H9 (cell line): ENCODE measurements around the gene CENPQ. TPM values are rescaled to one million over a fixed set of nuclear protein-coding genes. Genes with fewer than 3 reads are reported as not detected.

ENCODE experiments used
- DNase-seq: peaks from one replicate; pipeline ENCODE4 v3.0.0-alpha.2; 2017
- H2AFZ ChIP-seq: one replicate; pipeline ENCODE4 v1.6.1; 2013; ENCODE audit warnings: mild to moderate bottlenecking, low read length, control low read depth, moderate library complexity
- H2AK5ac ChIP-seq: 2 replicates; pipeline ENCODE4 v1.6.1; 2013; ENCODE audit warnings: low read length, control low read depth, mixed read lengths; ENCODE audit not compliant: insufficient read length
- H2BK120ac ChIP-seq: one replicate; pipeline ENCODE4 v1.6.1; 2013; ENCODE audit warnings: low read depth, mild to moderate bottlenecking, low read length, control low read depth, inconsistent platforms; ENCODE audit not compliant: poor library complexity, severe bottlenecking
- H2BK12ac ChIP-seq: 2 replicates; pipeline ENCODE4 v1.6.1; 2013; ENCODE audit warnings: low read length, control low read depth, mixed read lengths, low read depth; ENCODE audit not compliant: insufficient read length
- H2BK15ac ChIP-seq: 2 replicates; pipeline ENCODE4 v1.6.1; 2013; ENCODE audit warnings: low read depth, low read length, control low read depth
- H2BK20ac ChIP-seq: one replicate; pipeline ENCODE4 v1.6.1; 2013; ENCODE audit warnings: low read depth, mild to moderate bottlenecking, low read length, control low read depth, inconsistent platforms; ENCODE audit not compliant: poor library complexity, severe bottlenecking
- H2BK5ac ChIP-seq: 2 replicates; pipeline ENCODE4 v1.6.1; 2013; ENCODE audit warnings: low read length, control low read depth, mixed read lengths; ENCODE audit not compliant: insufficient read length
- H3K14ac ChIP-seq: 2 replicates; pipeline ENCODE4 v1.6.1; 2013; ENCODE audit warnings: low read length, control low read depth; ENCODE audit not compliant: insufficient read depth
- H3K18ac ChIP-seq: 2 replicates; pipeline ENCODE4 v1.6.1; 2013; ENCODE audit warnings: low read depth, mild to moderate bottlenecking, mixed read lengths, low read length, control low read depth; ENCODE audit not compliant: insufficient read length
- H3K23ac ChIP-seq: 2 replicates; pipeline ENCODE4 v1.6.1; 2013; ENCODE audit warnings: low read length, control low read depth, mixed read lengths, low read depth; ENCODE audit not compliant: insufficient read length
- H3K23me2 ChIP-seq: 2 replicates; pipeline ENCODE4 v1.6.1; 2013; ENCODE audit warnings: low read depth, mild to moderate bottlenecking, mixed read lengths, low read length, control low read depth; ENCODE audit not compliant: insufficient read length, poor library complexity, severe bottlenecking
- H3K27ac ChIP-seq: 2 replicates; pipeline ENCODE4 v1.5.1; 2013; ENCODE audit warnings: low read length, control low read depth, mixed read lengths, low read depth; ENCODE audit not compliant: insufficient read length
- H3K27me3 ChIP-seq: 2 replicates; pipeline ENCODE4 v1.6.1; 2013; ENCODE audit warnings: low read length, control low read depth, inconsistent platforms; ENCODE audit not compliant: insufficient read depth
- H3K4ac ChIP-seq: 2 replicates; pipeline ENCODE4 v1.6.1; 2013; ENCODE audit warnings: low read depth, mild to moderate bottlenecking, control low read depth, inconsistent platforms, low read length, moderate library complexity
- H3K4me1 ChIP-seq: 2 replicates; pipeline ENCODE4 v1.6.1; 2013; ENCODE audit warnings: low read length, control low read depth, inconsistent platforms; ENCODE audit not compliant: insufficient read depth
- H3K4me2 ChIP-seq: 2 replicates; pipeline ENCODE4 v1.6.1; 2013; ENCODE audit warnings: low read length, control low read depth, mixed read lengths; ENCODE audit not compliant: insufficient read length, insufficient read depth
- H3K56ac ChIP-seq: 2 replicates; pipeline ENCODE4 v1.6.1; 2013; ENCODE audit warnings: low read depth, mild to moderate bottlenecking, mixed read lengths, low read length, control low read depth; ENCODE audit not compliant: insufficient read length
- H3K79me1 ChIP-seq: 2 replicates; pipeline ENCODE4 v1.6.1; 2013; ENCODE audit warnings: low read depth, mild to moderate bottlenecking, moderate library complexity, low read length, control low read depth, inconsistent platforms; ENCODE audit not compliant: insufficient read depth, poor library complexity, severe bottlenecking
- H3K79me2 ChIP-seq: 2 replicates; pipeline ENCODE4 v1.6.1; 2013; ENCODE audit warnings: low read length, control low read depth, inconsistent platforms; ENCODE audit not compliant: insufficient read depth
- H3K9ac ChIP-seq: 2 replicates; pipeline ENCODE4 v1.6.1; 2013; ENCODE audit warnings: low read length, control low read depth, mixed read lengths; ENCODE audit not compliant: insufficient read length; ENCODE audit errors: extremely low read depth
- H3K9me3 ChIP-seq: one replicate; pipeline ENCODE4 v1.6.1; 2013; ENCODE audit warnings: low read depth, low read length, inconsistent platforms; ENCODE audit not compliant: control insufficient read depth
- H3T11ph ChIP-seq: one replicate; pipeline ENCODE4 v1.6.1; 2013; ENCODE audit warnings: mild to moderate bottlenecking, low read length, control low read depth, inconsistent platforms
- H4K20me1 ChIP-seq: one replicate; pipeline ENCODE4 v1.6.1; 2013; ENCODE audit not compliant: control insufficient read depth, insufficient read length, insufficient read depth
- H4K5ac ChIP-seq: 2 replicates; pipeline ENCODE4 v1.6.1; 2013; ENCODE audit warnings: low read depth, mild to moderate bottlenecking, mixed read lengths, low read length, control low read depth; ENCODE audit not compliant: insufficient read length
- H4K8ac ChIP-seq: replicated peaks from 2 replicates; pipeline ENCODE4 v1.6.1; 2013; ENCODE audit warnings: low read length, control low read depth, mixed read lengths, low read depth; ENCODE audit not compliant: insufficient read length
- H4K91ac ChIP-seq: 2 replicates; pipeline ENCODE4 v1.6.1; 2013; ENCODE audit warnings: low read depth, mild to moderate bottlenecking, moderate library complexity, mixed read lengths, low read length, control low read depth; ENCODE audit not compliant: insufficient read length
- H3K27ac Mint-ChIP-seq, 3 experiments: 2 replicates in 2 of 3; 3 replicates in 1 of 3; pipeline ENCODE4 v1.8.0; 2020 to 2021; ENCODE audit warnings: mixed read lengths in 3 of 3, mild to moderate bottlenecking in 1 of 3, moderate library complexity in 1 of 3
- H3K27me3 Mint-ChIP-seq: 2 replicates; pipeline ENCODE4 v1.8.0; 2021; ENCODE audit warnings: low read depth, mild to moderate bottlenecking, moderate library complexity, mixed read lengths
- H3K36me3 Mint-ChIP-seq, 3 experiments: 2 replicates in 2 of 3; 3 replicates in 1 of 3; pipeline ENCODE4 v1.8.0; 2020 to 2021; ENCODE audit warnings: low read depth in 3 of 3, mixed read lengths in 3 of 3; ENCODE audit not compliant: insufficient read depth in 1 of 3
- H3K4me1 Mint-ChIP-seq, 2 experiments: 2 replicates each; pipeline ENCODE4 v1.8.0; 2020; ENCODE audit warnings: mixed read lengths in 2 of 2
- H3K4me3 Mint-ChIP-seq, 2 experiments: 2 replicates in 1 of 2; 3 replicates in 1 of 2; pipeline ENCODE4 v1.8.0; 2020 to 2021; ENCODE audit warnings: mild to moderate bottlenecking in 2 of 2, mixed read lengths in 2 of 2, moderate library complexity in 1 of 2
- H3K9me3 Mint-ChIP-seq, 2 experiments: 2 replicates in 1 of 2; 3 replicates in 1 of 2; pipeline ENCODE4 v1.8.0; 2020; ENCODE audit warnings: mild to moderate bottlenecking in 2 of 2, mixed read lengths in 2 of 2, moderate library complexity in 1 of 2
- WGBS: extraction: QIAGEN DNeasy Blood & Tissue Kit; methylation state at CpG from one replicate; pipeline ENCODE4 v1.1.7; 2013; ENCODE audit warnings: missing lambda C conversion rate, low lambda C conversion rate, mixed read lengths; ENCODE audit not compliant: insufficient read length; ENCODE audit errors: extremely low coverage; 5-methylcytosine and 5-hydroxymethylcytosine counted together
- total RNA-seq: library from RNA; stranded (reverse); gene quantifications from 2 replicates; pipeline ENCODE4 v1.2.1, GENCODE V29; 2021
- TF ChIP-seq, protein P1 (sequence below): fragments of 200-600 bp; sonication (generic); conservative IDR thresholded peaks from 3 replicates; pipeline ENCODE4 v1.8.0; 2021; ENCODE audit warnings: antibody characterized with exemption, mild to moderate bottlenecking

Gene CENPQ
- total RNA-seq, 1 experiment from 2014 or later, result 15.5 TPM

DNA sequence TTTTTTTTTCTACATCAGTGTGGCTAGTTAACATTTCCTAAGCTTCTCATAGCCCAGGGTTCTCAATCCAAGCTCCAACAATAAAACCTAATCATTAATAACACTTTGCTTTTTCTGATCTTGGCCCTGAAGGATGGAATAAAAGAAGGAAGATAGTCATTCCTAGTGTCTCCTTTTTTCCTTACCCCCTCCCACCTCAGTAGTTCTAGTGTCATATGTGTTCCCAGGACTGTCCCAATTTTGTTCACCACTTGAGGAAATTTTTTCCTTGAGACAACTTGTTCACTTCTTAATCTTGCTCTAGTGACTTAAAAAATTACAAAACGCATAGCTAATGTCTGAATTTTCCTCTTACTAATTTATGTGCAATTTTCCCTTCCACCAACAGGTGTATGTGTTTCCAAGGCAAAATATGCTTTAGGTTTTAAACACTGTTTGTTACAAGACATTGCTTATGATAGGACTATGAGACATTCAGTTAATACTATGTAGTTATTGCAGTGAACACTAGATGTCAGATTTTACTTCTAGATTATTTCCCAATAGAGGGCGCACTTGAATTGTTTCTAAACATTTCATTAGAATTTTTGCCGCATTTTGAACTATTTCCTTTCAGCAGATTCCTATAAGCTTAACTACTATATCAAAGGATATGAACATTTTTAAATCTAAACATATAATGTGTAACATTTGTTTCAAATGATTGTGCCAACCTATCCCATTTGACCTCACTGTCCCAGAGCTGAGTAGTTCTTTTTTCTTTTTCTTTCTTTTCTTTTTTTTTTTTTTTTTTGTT is 68.8 kb downstream of the CENPQ start:
- H3K79me2 ChIP-seq, result no peaks in the 10 kb centered on the region
- no peaks in the 10 kb centered on the region for H3K36me3 Mint-ChIP-seq
- no peak overlapping the region for H3K18ac ChIP-seq
- H3K4me1 ChIP-seq, result peaks cover 4% of the 10 kb centered on the region; the same call in 1 of the 2 replicates
- no peak overlapping the region for H3K23ac ChIP-seq
- H3K4ac ChIP-seq, result no peak overlapping the region
- H4K5ac ChIP-seq, result no peak overlapping the region
- H2BK5ac ChIP-seq, result no peak overlapping the region
- no peak overlapping the region for H2BK15ac ChIP-seq
- no peak overlapping the region for H3K27ac ChIP-seq
- no peak overlapping the region for H2BK120ac ChIP-seq
- H3K4me3 Mint-ChIP-seq, result no peak overlapping the region; a peak in 1 of 5 replicates
- H3K23me2 ChIP-seq, result no peaks in the 10 kb centered on the region
- H2AFZ ChIP-seq, result no peak overlapping the region
- no peaks in the 10 kb centered on the region for H4K20me1 ChIP-seq
- no peak overlapping the region for H3K14ac ChIP-seq
- H2BK12ac ChIP-seq, result no peak overlapping the region
- no peak overlapping the region for H2AK5ac ChIP-seq
- H3K4me1 Mint-ChIP-seq, result peaks cover 5 to 7% of the 10 kb centered on the region in 2 experiments
- no peaks in the 10 kb centered on the region for H3K79me1 ChIP-seq
- H4K91ac ChIP-seq, result no peak overlapping the region
- no peak overlapping the region for H2BK20ac ChIP-seq
- no peak overlapping the region for H3K4me2 ChIP-seq
- H3T11ph ChIP-seq, result no peak overlapping the region
- no peak overlapping the region for H4K8ac ChIP-seq
- no peaks in the 10 kb centered on the region for H3K27me3 ChIP-seq
- DNase-seq, result no peak
- no peak overlapping the region for H3K9ac ChIP-seq
- no peaks in the 10 kb centered on the region for H3K9me3 Mint-ChIP-seq
- no peak overlapping the region for H3K56ac ChIP-seq
- WGBS, result no CpG with 5 or more reads among the region's 3 CpGs
- H3K9me3 ChIP-seq, result no peaks in the 10 kb centered on the region
- TF ChIP-seq, protein P1, sequence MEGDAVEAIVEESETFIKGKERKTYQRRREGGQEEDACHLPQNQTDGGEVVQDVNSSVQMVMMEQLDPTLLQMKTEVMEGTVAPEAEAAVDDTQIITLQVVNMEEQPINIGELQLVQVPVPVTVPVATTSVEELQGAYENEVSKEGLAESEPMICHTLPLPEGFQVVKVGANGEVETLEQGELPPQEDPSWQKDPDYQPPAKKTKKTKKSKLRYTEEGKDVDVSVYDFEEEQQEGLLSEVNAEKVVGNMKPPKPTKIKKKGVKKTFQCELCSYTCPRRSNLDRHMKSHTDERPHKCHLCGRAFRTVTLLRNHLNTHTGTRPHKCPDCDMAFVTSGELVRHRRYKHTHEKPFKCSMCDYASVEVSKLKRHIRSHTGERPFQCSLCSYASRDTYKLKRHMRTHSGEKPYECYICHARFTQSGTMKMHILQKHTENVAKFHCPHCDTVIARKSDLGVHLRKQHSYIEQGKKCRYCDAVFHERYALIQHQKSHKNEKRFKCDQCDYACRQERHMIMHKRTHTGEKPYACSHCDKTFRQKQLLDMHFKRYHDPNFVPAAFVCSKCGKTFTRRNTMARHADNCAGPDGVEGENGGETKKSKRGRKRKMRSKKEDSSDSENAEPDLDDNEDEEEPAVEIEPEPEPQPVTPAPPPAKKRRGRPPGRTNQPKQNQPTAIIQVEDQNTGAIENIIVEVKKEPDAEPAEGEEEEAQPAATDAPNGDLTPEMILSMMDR, result peak; percentile 93
- no peaks in the 10 kb centered on the region for H3K27me3 Mint-ChIP-seq
- peak overlapping the region in 1 of 3 experiments; percentile 38; a peak in 1 of 7 replicates for H3K27ac Mint-ChIP-seq
